Mesendoderm (in vitro differentiated cells): ENCODE data around the gene PLCXD3.
"Not testable (repeated sequence)": the region's sequence is repeated elsewhere in the genome, so short reads cannot be mapped to it uniquely, and the experiment has no call there.

Source experiments
- DNase-seq: peaks from one replicate; pipeline ENCODE4 v3.0.0; 2013
- H2AK5ac ChIP-seq: 2 replicates; pipeline ENCODE4 v1.6.1; 2013; ENCODE audit warnings: low read length, inconsistent platforms
- H2BK120ac ChIP-seq: 2 replicates; pipeline ENCODE4 v1.6.1; 2013; ENCODE audit warnings: low read depth, mild to moderate bottlenecking, low read length, moderate library complexity, mixed read lengths
- H2BK15ac ChIP-seq: replicated peaks from 2 replicates; pipeline ENCODE4 v1.6.1; 2013; ENCODE audit warnings: low read depth, mild to moderate bottlenecking, moderate library complexity
- H2BK5ac ChIP-seq: 2 replicates; pipeline ENCODE4 v1.6.1; 2013; ENCODE audit warnings: low read length, inconsistent platforms
- H3K18ac ChIP-seq: 2 replicates; pipeline ENCODE4 v1.6.1; 2013; ENCODE audit warnings: mild to moderate bottlenecking, low read length, mixed read lengths
- H3K23ac ChIP-seq: one replicate; pipeline ENCODE4 v1.6.1; 2013; ENCODE audit warnings: low read length
- H3K27ac ChIP-seq: 2 replicates; pipeline ENCODE4 v1.5.1; 2013; ENCODE audit warnings: low read depth, mild to moderate bottlenecking, inconsistent platforms, low read length, moderate library complexity
- H3K27me3 ChIP-seq: 2 replicates; pipeline ENCODE4 v1.6.1; 2013; ENCODE audit warnings: low read length, control low read depth, mild to moderate bottlenecking, inconsistent platforms; ENCODE audit not compliant: insufficient read depth, poor library complexity
- H3K36me3 ChIP-seq: 2 replicates; pipeline ENCODE4 v1.6.1; 2013; ENCODE audit warnings: low read length, inconsistent platforms; ENCODE audit not compliant: control insufficient read depth, insufficient read depth
- H3K4ac ChIP-seq: one replicate; pipeline ENCODE4 v1.6.1; 2013; ENCODE audit warnings: low read depth, mild to moderate bottlenecking, low read length, moderate library complexity
- H3K4me1 ChIP-seq: 2 replicates; pipeline ENCODE4 v1.6.1; 2013; ENCODE audit warnings: low read depth, low read length, inconsistent platforms; ENCODE audit not compliant: control insufficient read depth
- H3K4me2 ChIP-seq: 2 replicates; pipeline ENCODE4 v1.6.1; 2013; ENCODE audit warnings: low read length
- H3K4me3 ChIP-seq: 2 replicates; pipeline ENCODE4 v1.5.1; 2013; ENCODE audit warnings: mild to moderate bottlenecking, low read length
- H3K56ac ChIP-seq: one replicate; pipeline ENCODE4 v1.6.1; 2013; ENCODE audit warnings: low read length
- H3K79me1 ChIP-seq: 2 replicates; pipeline ENCODE4 v1.6.1; 2013; ENCODE audit warnings: low read length, inconsistent platforms
- H3K79me2 ChIP-seq: 2 replicates; pipeline ENCODE4 v1.6.1; 2013; ENCODE audit warnings: mild to moderate bottlenecking, low read length; ENCODE audit not compliant: control insufficient read depth, insufficient read depth
- H3K9ac ChIP-seq: 2 replicates; pipeline ENCODE4 v1.6.1; 2013; ENCODE audit warnings: low read length, inconsistent platforms
- H4K5ac ChIP-seq: one replicate; pipeline ENCODE4 v1.6.1; 2013; ENCODE audit warnings: low read length
- H4K8ac ChIP-seq: one replicate; pipeline ENCODE4 v1.6.1; 2013; ENCODE audit warnings: low read depth, mild to moderate bottlenecking, control low read depth, low read length, moderate library complexity
- WGBS: extraction: QIAGEN DNeasy Blood & Tissue Kit; methylation state at CpG from one replicate; pipeline ENCODE4 v1.1.7; 2013; ENCODE audit warnings: low lambda C conversion rate, missing lambda C conversion rate; ENCODE audit not compliant: insufficient coverage; ENCODE audit errors: extremely low coverage; 5-methylcytosine and 5-hydroxymethylcytosine counted together

The PLCXD3 gene

GRCh38 chr5:41336471-41336870 lies 173.9 kb downstream of the PLCXD3 start:
- Histone ChIP-seq H3K4me1 (no peaks in the 10 kb centered on the region), H3K4me2 (no peak overlapping the region), H3K4ac (no peak overlapping the region), H3K27me3 (no peaks in the 10 kb centered on the region), H3K56ac (no peak overlapping the region), H3K23ac (no peak overlapping the region), H2AK5ac (no peak overlapping the region), H3K36me3 (no peaks in the 10 kb centered on the region), H3K18ac (no peak overlapping the region), H3K79me2 (no peaks in the 10 kb centered on the region), H2BK5ac (no peak overlapping the region), H3K79me1 (no peaks in the 10 kb centered on the region), H3K9ac (no peak overlapping the region), H3K4me3 (no peak overlapping the region), H4K5ac (no peak overlapping the region), H2BK120ac (no peak overlapping the region), H2BK15ac (no peak overlapping the region), H3K27ac (no peak overlapping the region), H4K8ac (no peak overlapping the region)
- no CpG with 5 or more reads among the region's 1 CpG for WGBS
- DNase-seq: no peak

GRCh38 chr5:41335596-41336181 lies 174.7 kb downstream of the PLCXD3 start:
- Histone ChIP-seq H3K36me3 (no peaks in the 10 kb centered on the region), H3K9ac (no peak overlapping the region), H3K4ac (no peak overlapping the region), H3K56ac (no peak overlapping the region), H3K4me3 (no peak overlapping the region), H3K79me2 (no peaks in the 10 kb centered on the region), H3K79me1 (no peaks in the 10 kb centered on the region), H3K18ac (no peak overlapping the region), H3K27ac (no peak overlapping the region), H2BK15ac (no peak overlapping the region), H3K27me3 (no peaks in the 10 kb centered on the region), H4K5ac (no peak overlapping the region), H3K4me1 (no peaks in the 10 kb centered on the region), H3K4me2 (no peak overlapping the region), H2AK5ac (no peak overlapping the region), H3K23ac (no peak overlapping the region), H2BK120ac (no peak overlapping the region), H4K8ac (no peak overlapping the region), H2BK5ac (no peak overlapping the region)
- DNase-seq: no peak
- no CpG with 5 or more reads among the region's 4 CpGs for WGBS

DNA sequence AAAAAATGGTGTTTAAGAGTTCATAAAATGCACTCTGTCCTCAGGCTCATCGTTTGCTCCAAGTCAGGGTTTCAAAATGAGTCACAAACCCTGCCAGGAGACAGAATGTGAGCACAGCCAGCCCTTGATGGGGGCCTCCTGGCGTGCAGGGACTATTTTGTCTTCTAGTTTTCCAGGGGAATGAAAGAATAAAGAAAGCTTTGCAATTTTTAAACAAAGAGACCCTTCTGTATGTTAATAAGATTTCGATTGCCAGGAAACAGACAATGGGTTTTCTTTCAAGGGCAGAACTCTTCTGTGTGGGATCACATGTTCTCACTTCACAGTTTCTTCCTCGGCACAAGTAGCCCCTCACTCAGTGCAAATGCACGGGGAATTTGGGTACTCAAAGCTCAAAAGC lies 175.6 kb downstream of the PLCXD3 start:
- no peak overlapping the region for H2BK5ac ChIP-seq
- H3K56ac ChIP-seq: no peak overlapping the region
- H3K36me3 ChIP-seq: no peaks in the 10 kb centered on the region
- no peak overlapping the region for H3K4me3 ChIP-seq
- H3K4me1 ChIP-seq: no peaks in the 10 kb centered on the region
- peak; percentile 4 for DNase-seq
- H3K4ac ChIP-seq: no peak overlapping the region
- no peak overlapping the region for H3K9ac ChIP-seq
- H3K27me3 ChIP-seq: no peaks in the 10 kb centered on the region
- no peak overlapping the region for H2BK15ac ChIP-seq
- H3K4me2 ChIP-seq: no peak overlapping the region
- H4K8ac ChIP-seq: no peak overlapping the region
- WGBS: no CpG with 5 or more reads among the region's 5 CpGs
- no peak overlapping the region for H2BK120ac ChIP-seq
- no peaks in the 10 kb centered on the region for H3K79me1 ChIP-seq
- H2AK5ac ChIP-seq: no peak overlapping the region
- H3K79me2 ChIP-seq: no peaks in the 10 kb centered on the region
- no peak overlapping the region for H4K5ac ChIP-seq
- H3K23ac ChIP-seq: no peak overlapping the region
- no peak overlapping the region for H3K27ac ChIP-seq
- H3K18ac ChIP-seq: no peak overlapping the region

DNA sequence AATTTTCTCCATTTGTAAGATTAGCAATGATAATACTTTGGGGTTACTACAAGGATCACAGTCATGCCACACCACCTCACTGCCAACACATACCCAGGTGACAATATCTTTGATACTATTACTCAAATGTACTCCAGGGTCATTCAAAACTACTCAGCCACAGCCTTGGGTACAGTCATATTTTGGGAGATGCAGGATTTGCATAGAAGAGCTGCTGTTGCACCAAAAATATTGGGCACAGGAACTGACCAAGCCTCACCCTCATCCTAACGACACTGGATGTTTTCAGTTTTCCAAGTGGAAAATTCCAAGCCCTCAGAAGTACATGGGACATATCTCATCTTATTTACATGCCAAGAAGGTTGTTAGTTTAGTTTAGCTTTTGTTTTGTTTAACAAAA lies 176.2 kb downstream of the PLCXD3 start:
- Histone ChIP-seq H3K4me1 (no peaks in the 10 kb centered on the region), H3K27ac (no peak overlapping the region), H3K4me3 (no peak overlapping the region), H3K23ac (no peak overlapping the region), H3K56ac (no peak overlapping the region), H3K18ac (peak overlapping the region; percentile 39), H3K36me3 (no peaks in the 10 kb centered on the region), H2BK15ac (no peak overlapping the region), H3K9ac (no peak overlapping the region), H2AK5ac (no peak overlapping the region), H4K5ac (no peak overlapping the region), H3K79me2 (no peaks in the 10 kb centered on the region), H4K8ac (no peak overlapping the region), H3K4me2 (no peak overlapping the region), H2BK120ac (no peak overlapping the region), H3K79me1 (no peaks in the 10 kb centered on the region), H2BK5ac (no peak overlapping the region), H3K27me3 (no peaks in the 10 kb centered on the region), H3K4ac (no peak overlapping the region)
- no CpG with 5 or more reads among the region's 1 CpG for WGBS
- DNase-seq: no peak

- WGBS: no CpG with 5 or more reads among the region's 2 CpGs
- no peak overlapping the region for H3K4me2 ChIP-seq
- H3K27me3 ChIP-seq: no peaks in the 10 kb centered on the region
Observed at GRCh38 chr5:41325074-41325473, 185.3 kb downstream of the PLCXD3 start.

GRCh38 chr5:41322826-41323225 lies 187.6 kb downstream of the PLCXD3 start:
- not testable (repeated sequence) for H3K23ac ChIP-seq, H3K4me2 ChIP-seq, H3K56ac ChIP-seq, H3K27me3 ChIP-seq, H2BK5ac ChIP-seq, H3K4me3 ChIP-seq, H3K79me1 ChIP-seq, H3K27ac ChIP-seq, H4K8ac ChIP-seq, H3K79me2 ChIP-seq, H2BK120ac ChIP-seq, H2AK5ac ChIP-seq, H3K18ac ChIP-seq, H3K4ac ChIP-seq, H3K4me1 ChIP-seq, H3K36me3 ChIP-seq, H4K5ac ChIP-seq, DNase-seq, H3K9ac ChIP-seq, H2BK15ac ChIP-seq
- no CpG with 5 or more reads among the region's 3 CpGs for WGBS

More at GRCh38 chr5:41325074-41325473, 185.3 kb downstream of the PLCXD3 start:
- no peaks in the 10 kb centered on the region for H3K36me3 ChIP-seq
- H3K18ac ChIP-seq: no peak overlapping the region
- H4K8ac ChIP-seq: no peak overlapping the region
- H3K27ac ChIP-seq: no peak overlapping the region
- no peak overlapping the region for H2BK15ac ChIP-seq
- H3K4ac ChIP-seq: no peak overlapping the region
- H2BK120ac ChIP-seq: no peak overlapping the region
- no peak for DNase-seq
- H3K9ac ChIP-seq: no peak overlapping the region
- no peaks in the 10 kb centered on the region for H3K79me2 ChIP-seq
- no peak overlapping the region for H3K4me3 ChIP-seq
- H2BK5ac ChIP-seq: no peak overlapping the region
- no peak overlapping the region for H4K5ac ChIP-seq
- no peak overlapping the region for H2AK5ac ChIP-seq
- no peaks in the 10 kb centered on the region for H3K79me1 ChIP-seq
- no peak overlapping the region for H3K56ac ChIP-seq
- no peak overlapping the region for H3K23ac ChIP-seq
- no peaks in the 10 kb centered on the region for H3K4me1 ChIP-seq
